ENCODE results near the gene SS18L1. TPM values are rescaled to one million over a fixed set of nuclear protein-coding genes. Genes with fewer than 3 reads are reported as not detected.

SS18L1 gene
- total RNA-seq, 2 experiments from 2014 or later = 21.0 to 23.3 TPM

GRCh38 chr20:62196286-62196685 lies 52.7 kb downstream of the SS18L1 start:
- POLR2A ChIA-PET = interaction anchor here (0.7 kb wide), 1 partner anchor 83 kb away, joined by 3 read pairs; no protein-coding TSS in a partner anchor
- H3K9me3 Mint-ChIP-seq = no peaks in the 10 kb centered on the region
- peaks cover 1% of the 10 kb centered on the region for H3K4me1 Mint-ChIP-seq
- no peak for ATAC-seq (ENCODE audit: low read depth)
- peaks cover 18% of the 10 kb centered on the region for H3K36me3 Mint-ChIP-seq
- H3K4me3 Mint-ChIP-seq = no peak overlapping the region
- no peak for DNase-seq
- no peak overlapping the region for H3K27ac Mint-ChIP-seq
- no peaks in the 10 kb centered on the region for H3K27me3 Mint-ChIP-seq

DNA sequence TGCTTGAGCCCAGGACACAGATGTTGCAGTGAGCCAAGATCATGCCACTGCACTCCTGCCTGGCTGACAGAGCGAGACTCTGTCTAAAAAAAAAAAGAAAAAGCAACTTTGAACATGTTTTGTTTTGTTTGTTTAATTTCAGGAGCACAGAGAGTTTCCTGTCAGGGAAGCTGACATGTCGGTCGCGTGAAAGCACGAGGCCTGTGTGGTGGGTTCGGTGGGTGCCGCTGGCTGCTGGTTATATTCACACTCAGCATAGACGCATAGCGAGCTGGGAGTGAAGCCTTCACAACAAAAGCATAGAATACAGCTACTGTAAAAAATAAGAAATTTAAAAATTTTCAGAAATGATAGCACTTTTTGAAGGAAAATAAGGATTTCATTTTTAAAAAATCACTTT lies 53.7 kb downstream of the SS18L1 start:
- ATAC-seq (ENCODE audit: low read depth) (no peak), DNase-seq (no peak)
- no peaks in the 10 kb centered on the region for H3K27me3 Mint-ChIP-seq
- no peak overlapping the region for H3K27ac Mint-ChIP-seq
- H3K36me3 Mint-ChIP-seq = peaks cover 18% of the 10 kb centered on the region
- POLR2A ChIA-PET = no interaction called here
- peaks cover 3% of the 10 kb centered on the region for H3K4me1 Mint-ChIP-seq
- H3K9me3 Mint-ChIP-seq = no peaks in the 10 kb centered on the region
- no peak overlapping the region for H3K4me3 Mint-ChIP-seq

- POLR2A ChIA-PET = no interaction called here
These were observed 54.2 kb downstream of the SS18L1 start for GRCh38 chr20:62197801-62198200.

DNA sequence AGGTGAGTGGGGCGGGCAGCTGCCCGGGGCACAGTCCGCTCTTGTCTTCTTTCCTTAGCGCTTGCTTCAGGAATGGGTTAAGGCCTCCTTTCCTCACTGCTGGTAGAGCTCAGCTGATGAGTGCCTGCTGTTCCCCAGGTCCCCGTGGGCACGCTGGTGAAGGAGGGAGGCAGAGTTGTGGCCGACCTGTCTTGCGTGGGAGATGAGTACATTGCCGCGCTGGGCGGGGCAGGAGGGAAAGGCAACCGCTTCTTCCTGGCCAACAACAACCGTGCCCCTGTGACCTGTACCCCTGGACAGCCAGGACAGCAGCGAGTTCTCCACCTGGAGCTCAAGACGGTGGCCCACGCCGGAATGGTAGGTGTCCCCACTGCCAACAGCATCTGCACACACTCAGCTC lies 54.9 kb downstream of the SS18L1 start:
- H3K9me3 Mint-ChIP-seq = no peaks in the 10 kb centered on the region
- no peak overlapping the region for H3K4me3 Mint-ChIP-seq
- ATAC-seq (ENCODE audit: low read depth) (no peak), DNase-seq (no peak)
- H3K36me3 Mint-ChIP-seq = peaks cover 22% of the 10 kb centered on the region
- H3K27ac Mint-ChIP-seq = no peak overlapping the region
- POLR2A ChIA-PET = no interaction called here
- no peaks in the 10 kb centered on the region for H3K27me3 Mint-ChIP-seq
- peaks cover 3% of the 10 kb centered on the region for H3K4me1 Mint-ChIP-seq

More at GRCh38 chr20:62197801-62198200, 54.2 kb downstream of the SS18L1 start:
- no peak for ATAC-seq (ENCODE audit: low read depth)
- Mint-ChIP-seq H3K9me3 (no peaks in the 10 kb centered on the region), H3K4me1 (peaks cover 3% of the 10 kb centered on the region), H3K4me3 (no peak overlapping the region), H3K36me3 (peaks cover 18% of the 10 kb centered on the region), H3K27ac (no peak overlapping the region), H3K27me3 (no peaks in the 10 kb centered on the region)
- DNase-seq = no peak

- Mint-ChIP-seq H3K4me1 (peaks cover 3% of the 10 kb centered on the region), H3K36me3 (peaks cover 22% of the 10 kb centered on the region), H3K27me3 (no peaks in the 10 kb centered on the region), H3K9me3 (no peaks in the 10 kb centered on the region), H3K4me3 (no peak overlapping the region), H3K27ac (no peak overlapping the region)
- POLR2A ChIA-PET = interaction anchor here (0.7 kb wide), 1 partner anchor 383 kb away, joined by 3 read pairs; no protein-coding TSS in a partner anchor
- ATAC-seq (ENCODE audit: low read depth) = no peak
- no peak for DNase-seq
These were observed 55.4 kb downstream of the SS18L1 start for GRCh38 chr20:62198931-62199330.

DNA sequence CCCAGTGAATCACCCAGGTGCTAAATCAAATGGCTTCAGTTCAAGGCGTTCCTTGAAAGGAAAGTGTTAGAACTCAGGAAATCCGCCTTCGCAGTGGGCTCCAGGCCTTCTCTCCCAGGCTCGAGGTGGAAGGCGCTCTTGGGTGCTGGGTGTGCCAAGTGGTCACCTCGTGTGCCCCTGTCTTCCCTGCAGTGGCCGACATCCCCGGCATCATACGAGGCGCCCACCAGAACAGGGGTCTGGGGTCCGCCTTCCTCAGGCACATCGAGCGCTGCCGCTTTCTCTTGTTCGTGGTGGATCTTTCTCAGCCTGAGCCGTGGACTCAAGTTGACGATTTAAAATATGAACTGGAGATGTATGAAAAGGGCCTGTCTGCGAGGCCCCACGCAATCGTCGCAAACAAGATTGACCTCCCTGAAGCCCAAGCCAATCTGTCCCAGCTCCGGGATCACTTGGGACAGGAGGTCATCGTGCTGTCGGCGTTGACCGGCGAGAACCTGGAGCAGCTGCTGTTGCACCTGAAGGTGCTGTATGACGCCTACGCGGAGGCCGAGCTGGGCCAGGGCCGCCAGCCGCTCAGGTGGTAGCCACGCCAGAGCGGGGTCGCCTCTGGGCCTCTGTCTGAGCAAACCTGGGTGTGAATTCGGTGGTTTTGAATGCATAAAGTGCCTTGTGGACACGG lies 57.1 kb downstream of the SS18L1 start:
- ATAC-seq (ENCODE audit: low read depth) (no peak), DNase-seq (no peak)
- Mint-ChIP-seq H3K4me3 (no peak overlapping the region), H3K27me3 (no peaks in the 10 kb centered on the region), H3K4me1 (peaks cover 3% of the 10 kb centered on the region), H3K9me3 (no peaks in the 10 kb centered on the region), H3K27ac (no peak overlapping the region), H3K36me3 (peaks cover 19% of the 10 kb centered on the region)
- POLR2A ChIA-PET = no interaction called here

DNA sequence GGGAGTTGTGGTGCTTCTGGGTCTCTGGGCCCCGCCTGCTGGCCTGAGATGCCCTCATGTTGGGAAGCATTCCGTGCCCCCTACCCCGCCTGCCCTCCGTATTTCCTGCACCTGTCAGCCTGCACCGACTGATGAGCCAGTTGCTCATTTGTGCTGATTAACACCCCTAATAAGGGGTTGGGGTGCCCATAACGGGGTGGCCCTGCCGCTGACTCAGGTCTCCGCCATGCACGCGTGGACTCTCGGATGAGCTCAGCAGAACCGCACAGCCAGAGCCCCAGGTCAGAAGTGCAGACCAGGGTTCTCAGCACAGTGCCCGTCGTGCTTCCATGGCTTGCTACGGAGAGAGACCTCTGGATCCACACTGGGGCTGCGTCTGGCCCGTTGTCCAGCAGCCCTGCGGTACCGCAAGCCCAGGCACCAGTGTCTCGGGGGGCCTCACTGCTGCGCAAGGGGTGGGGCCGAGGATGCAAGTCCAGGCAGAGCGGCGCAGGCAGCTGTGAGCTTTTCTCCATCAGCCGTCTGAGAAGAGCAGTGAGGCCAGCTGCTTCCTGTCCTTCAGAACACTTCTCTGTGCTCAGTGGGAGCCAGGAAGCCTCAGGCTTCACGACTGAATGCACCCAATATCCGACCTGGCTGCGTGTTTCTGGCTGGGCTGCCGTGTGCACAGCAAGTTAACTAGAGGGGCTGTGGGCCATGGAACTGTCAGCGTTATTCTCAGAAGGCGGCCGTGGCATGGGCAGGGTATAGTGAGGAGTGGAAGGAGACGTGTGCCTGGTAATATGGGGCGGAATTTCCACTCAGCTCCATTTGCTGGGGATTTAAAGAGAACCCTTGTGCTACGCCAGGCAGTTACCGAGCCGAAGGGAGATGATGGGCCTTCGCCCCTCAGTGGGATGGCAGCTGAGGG lies 57.9 kb downstream of the SS18L1 start:
- H3K36me3 Mint-ChIP-seq = peaks cover 18% of the 10 kb centered on the region
- H3K9me3 Mint-ChIP-seq = no peaks in the 10 kb centered on the region
- no peaks in the 10 kb centered on the region for H3K27me3 Mint-ChIP-seq
- DNase-seq = no peak
- no peak overlapping the region for H3K4me3 Mint-ChIP-seq
- no peak for ATAC-seq (ENCODE audit: low read depth)
- POLR2A ChIA-PET = no interaction called here
- H3K27ac Mint-ChIP-seq = peak overlapping the region; percentile 38
- H3K4me1 Mint-ChIP-seq = peaks cover 3% of the 10 kb centered on the region

DNA sequence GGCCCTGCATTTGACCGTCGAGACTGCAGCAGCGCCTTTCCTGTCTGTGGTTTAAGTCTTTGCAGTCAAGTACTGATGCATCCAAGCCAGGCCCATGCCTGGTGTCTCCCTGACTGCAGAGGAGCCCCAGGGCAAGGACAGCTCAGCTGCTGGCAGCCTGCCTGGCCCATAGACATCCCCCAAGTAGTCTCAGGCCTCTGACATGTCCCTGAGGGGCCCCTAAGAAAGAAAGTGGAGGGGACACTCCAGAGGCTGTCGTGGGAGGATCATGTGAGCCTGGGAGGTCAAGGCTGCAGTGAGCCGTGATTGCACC lies 58.5 kb downstream of the SS18L1 start:
- ATAC-seq (ENCODE audit: low read depth) (no peak), DNase-seq (no peak)
- peaks cover 18% of the 10 kb centered on the region for H3K36me3 Mint-ChIP-seq
- no peaks in the 10 kb centered on the region for H3K9me3 Mint-ChIP-seq
- POLR2A ChIA-PET = no interaction called here
- no peaks in the 10 kb centered on the region for H3K27me3 Mint-ChIP-seq
- no peak overlapping the region for H3K27ac Mint-ChIP-seq
- H3K4me3 Mint-ChIP-seq = no peak overlapping the region
- peaks cover 3% of the 10 kb centered on the region for H3K4me1 Mint-ChIP-seq

DNA sequence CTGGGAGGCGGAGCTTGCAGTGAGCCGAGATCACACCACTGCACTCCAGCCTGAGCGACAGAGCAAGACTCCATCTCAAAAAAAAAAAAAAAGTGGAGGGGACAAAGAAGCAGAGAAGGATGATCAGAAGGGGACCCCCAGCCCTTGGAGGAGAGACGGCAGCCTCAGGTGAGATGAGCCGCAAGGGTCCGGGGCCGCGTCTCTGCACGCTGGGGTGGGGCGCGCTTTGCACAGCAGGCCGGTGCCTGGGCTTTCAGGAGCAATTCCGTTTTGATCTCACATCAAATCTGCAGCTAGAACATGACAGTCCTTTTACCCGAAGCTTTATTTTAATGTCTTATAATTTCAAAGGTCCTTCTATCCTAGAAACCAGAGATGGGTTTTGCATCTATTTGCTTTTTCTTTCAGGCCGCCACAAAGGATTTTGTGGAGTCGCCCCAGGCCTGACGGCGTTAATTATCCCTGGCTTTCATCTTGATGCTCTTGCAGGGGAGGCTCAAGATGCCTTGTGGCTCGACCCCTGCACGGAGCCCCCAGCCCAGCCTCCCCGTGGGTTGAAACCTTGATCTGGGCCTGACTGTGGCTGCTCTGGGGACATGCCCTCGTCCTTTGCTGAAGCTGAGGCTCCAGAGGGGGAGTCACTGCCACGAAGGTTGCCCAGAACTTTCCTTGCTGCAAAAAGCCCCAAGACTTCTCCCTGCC lies 59.3 kb downstream of the SS18L1 start:
- H3K4me3 Mint-ChIP-seq = no peak overlapping the region
- no peak for DNase-seq
- no peak for ATAC-seq (ENCODE audit: low read depth)
- no peaks in the 10 kb centered on the region for H3K27me3 Mint-ChIP-seq
- peaks cover 18% of the 10 kb centered on the region for H3K36me3 Mint-ChIP-seq
- H3K27ac Mint-ChIP-seq = peak overlapping the region; percentile 30
- H3K9me3 Mint-ChIP-seq = no peaks in the 10 kb centered on the region
- H3K4me1 Mint-ChIP-seq = peaks cover 3% of the 10 kb centered on the region
- POLR2A ChIA-PET = no interaction called here

GRCh38 chr20:62203378-62204030 lies 59.9 kb downstream of the SS18L1 start:
- Mint-ChIP-seq H3K4me1 (peaks cover 3% of the 10 kb centered on the region), H3K36me3 (peaks cover 18% of the 10 kb centered on the region), H3K27ac (no peak overlapping the region), H3K9me3 (no peaks in the 10 kb centered on the region), H3K27me3 (no peaks in the 10 kb centered on the region), H3K4me3 (no peak overlapping the region)
- DNase-seq (no peak), ATAC-seq (ENCODE audit: low read depth) (no peak)
- POLR2A ChIA-PET = no interaction called here

- ATAC-seq (ENCODE audit: low read depth) (no peak), DNase-seq (no peak)
- Mint-ChIP-seq H3K9me3 (no peaks in the 10 kb centered on the region), H3K27ac (no peak overlapping the region), H3K27me3 (no peaks in the 10 kb centered on the region), H3K36me3 (peaks cover 4% of the 10 kb centered on the region), H3K4me1 (peaks cover 3% of the 10 kb centered on the region), H3K4me3 (no peak overlapping the region)
- POLR2A ChIA-PET = no interaction called here
These were observed 62.2 kb downstream of the SS18L1 start for GRCh38 chr20:62205618-62206387.

- DNase-seq (no peak), ATAC-seq (ENCODE audit: low read depth) (no peak)
- Mint-ChIP-seq H3K9me3 (no peaks in the 10 kb centered on the region), H3K27me3 (no peaks in the 10 kb centered on the region), H3K36me3 (peaks cover 4% of the 10 kb centered on the region), H3K4me1 (peaks cover 3% of the 10 kb centered on the region), H3K4me3 (no peak overlapping the region), H3K27ac (no peak overlapping the region)
- POLR2A ChIA-PET = no interaction called here
These were observed 62.8 kb downstream of the SS18L1 start for GRCh38 chr20:62206388-62206775.

All from activated naive CD8-positive, alpha-beta T cell treated with anti-CD3 and anti-CD28 coated beads, Interleukin-2, amount 10 ng/mL, durations not matched to agents 7 days and 5 days (primary cell).